OCI-LY7 (cell line): Measurements from ENCODE around the gene LANCL2. TPM values are rescaled to one million over a fixed set of nuclear protein-coding genes. Genes with fewer than 3 reads are reported as not detected.

ENCODE experiments used
- BruUV-seq: library from RNA; stranded (reverse); fragments of 400-500 nt; replicated peaks from 2 replicates; lab custom pipeline; 2021; lab: Mats Ljungman, UMichigan
- CTCF ChIA-PET: fragments of 300-600 bp; sonication (Branson Sonifier 250); formaldehyde crosslinking; loops from one replicate; lab custom pipeline; 2022; ENCODE audit warnings: antibody characterized with exemption; ENCODE audit not compliant: unreplicated experiment; lab: Charles Lee
- POLR2A ChIA-PET: fragments of 300-600 bp; sonication (Branson Sonifier 250); formaldehyde crosslinking; loops from one replicate; lab custom pipeline; 2022; ENCODE audit warnings: antibody characterized with exemption; lab: Charles Lee
- DNase-seq: peaks from one replicate; pipeline ENCODE4 v3.0.0-alpha.2; 2015; ENCODE audit warnings: low spot score
- H2AFZ ChIP-seq: fragments of 200-600 bp; sonication (generic), shearing (Covaris generic); 2 replicates; pipeline ENCODE4 v1.6.1; 2014; ENCODE audit warnings: mild to moderate bottlenecking, antibody characterized with exemption, low read length, moderate library complexity
- H3K27ac ChIP-seq: fragments of 200-600 bp; sonication (generic); 2 replicates; pipeline ENCODE4 v1.5.1; 2014; ENCODE audit warnings: mixed run types, low read depth, mild to moderate bottlenecking, moderate library complexity, low read length, inconsistent platforms; ENCODE audit not compliant: poor library complexity, severe bottlenecking
- H3K36me3 ChIP-seq: fragments of 200-600 bp; sonication (generic); 2 replicates; pipeline ENCODE4 v1.6.1; 2014; ENCODE audit warnings: mild to moderate bottlenecking, antibody characterized with exemption, low read length, moderate library complexity, mixed read lengths; ENCODE audit not compliant: insufficient read depth
- H3K4me1 ChIP-seq: fragments of 200-600 bp; sonication (generic); 2 replicates; pipeline ENCODE4 v1.5.1; 2014; ENCODE audit warnings: mild to moderate bottlenecking, low read length; ENCODE audit not compliant: insufficient read depth, poor library complexity, severe bottlenecking
- H3K4me2 ChIP-seq: fragments of 200-600 bp; sonication (generic); 2 replicates; pipeline ENCODE4 v1.6.1; 2014; ENCODE audit warnings: mild to moderate bottlenecking, low read length
- H3K4me3 ChIP-seq: fragments of 200-600 bp; sonication (generic); 2 replicates; pipeline ENCODE4 v1.5.1; 2014; ENCODE audit warnings: mild to moderate bottlenecking, low read depth, low read length; ENCODE audit not compliant: poor library complexity, severe bottlenecking
- H3K79me2 ChIP-seq: fragments of 200-600 bp; sonication (generic); 2 replicates; pipeline ENCODE4 v1.6.1; 2016; ENCODE audit warnings: low read depth, mild to moderate bottlenecking, low read length, moderate library complexity, mixed read lengths; ENCODE audit not compliant: insufficient read depth
- H3K9me2 ChIP-seq: fragments of 200-600 bp; sonication (generic); 2 replicates; pipeline ENCODE4 v1.6.1; 2016; ENCODE audit warnings: mild to moderate bottlenecking, low read length, mixed read lengths; ENCODE audit not compliant: insufficient read depth
- H3K9me3 ChIP-seq: fragments of 200-600 bp; sonication (generic); 2 replicates; pipeline ENCODE4 v1.6.1; 2014; ENCODE audit warnings: mild to moderate bottlenecking, mixed run types, low read length, mixed read lengths
- H4K20me1 ChIP-seq: fragments of 200-600 bp; sonication (generic); 2 replicates; pipeline ENCODE4 v1.6.1; 2014; ENCODE audit warnings: mild to moderate bottlenecking, antibody characterized with exemption, low read length, moderate library complexity, mixed read lengths; ENCODE audit not compliant: insufficient read depth
- EZH2phosphoT487 ChIP-seq: fragments of 200-600 bp; sonication (generic); IDR thresholded peaks from 2 replicates; pipeline ENCODE4 v1.6.1; 2018; ENCODE audit warnings: low read depth, borderline replicate concordance, mild to moderate bottlenecking, mixed run types, antibody characterized with exemption, low read length, moderate library complexity, mixed read lengths
- intact Hi-C: fragments of 100-400 bp; cut with micrococcal nuclease; formaldehyde crosslinking; loops from one replicate; pipeline ENCODE4 v1.10.0; 2022; ENCODE audit not compliant: unreplicated experiment
- total RNA-seq, 2 experiments: library from RNA; depleted of rRNA in 1 of 2; stranded (reverse); fragments of >200 nt in 1 of 2; shearing (Covaris generic) in 1 of 2; gene quantifications; 2 replicates each; pipeline ENCODE4 v1.2.3, GENCODE V29; 2014 to 2022
- TF ChIP-seq, protein P1 (sequence below): fragments of 200-600 bp; sonication (generic); conservative IDR thresholded peaks from 2 replicates; pipeline ENCODE4 v1.5.1; 2014; ENCODE audit warnings: mild to moderate bottlenecking, antibody characterized with exemption, low read length, moderate library complexity, mixed read lengths

The LANCL2 gene
- total RNA-seq, 2 experiments from 2014 or later: 6.5 to 9.5 TPM

DNA sequence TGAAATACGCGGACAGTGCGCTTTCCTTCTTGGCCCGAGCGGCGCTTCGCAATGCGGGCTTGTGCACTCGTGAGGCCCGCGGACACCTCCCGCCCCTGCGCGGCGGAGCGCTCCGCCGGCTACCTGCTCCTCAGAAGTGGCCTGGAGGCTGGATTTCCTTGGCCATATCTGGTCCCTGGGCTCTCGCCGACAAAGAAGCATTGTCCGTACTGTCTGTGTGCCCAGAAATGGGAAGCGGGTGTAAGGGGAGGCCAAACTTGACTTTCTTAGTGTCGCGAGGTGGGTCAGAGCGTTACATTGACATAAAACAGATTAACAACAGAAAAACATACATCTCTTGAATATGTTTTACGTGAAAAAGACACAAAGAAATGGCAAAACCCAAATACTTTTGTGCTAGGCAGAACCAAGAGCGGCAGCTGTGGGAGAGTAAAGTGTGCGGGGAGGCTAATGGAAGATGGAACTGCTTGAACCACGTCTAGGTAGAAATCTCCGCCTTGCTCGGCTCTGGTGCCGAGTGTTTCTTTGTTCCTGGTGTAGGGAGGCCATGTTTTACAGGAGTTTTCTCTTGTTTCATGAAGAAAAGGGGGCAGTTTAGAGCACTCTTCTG is 1.4 kb downstream of the LANCL2 start:
- Histone ChIP-seq H3K27ac (peak overlapping the region; percentile 78), H3K9me2 (no peaks in the 10 kb centered on the region), H3K9me3 (no peaks in the 10 kb centered on the region), H3K36me3 (peaks cover 4% of the 10 kb centered on the region), H4K20me1 (no peaks in the 10 kb centered on the region), H3K79me2 (peaks cover 25% of the 10 kb centered on the region), H3K4me3 (peak overlapping the region; percentile 82), H2AFZ (peak overlapping the region; percentile 88; the same call in 1 of the 2 replicates), H3K4me1 (peaks cover 19% of the 10 kb centered on the region), H3K4me2 (peak overlapping the region; percentile 94)
- intact Hi-C loops: loop anchor here (1.0 to 10.0 kb wide), 7 partner anchors 40 to 746 kb away; partner anchors contain the start of genes SEC61G and SUMF2
- peak; percentile 57 for DNase-seq
- no peak for TF ChIP-seq EZH2phosphoT487
- TF ChIP-seq, protein P1, sequence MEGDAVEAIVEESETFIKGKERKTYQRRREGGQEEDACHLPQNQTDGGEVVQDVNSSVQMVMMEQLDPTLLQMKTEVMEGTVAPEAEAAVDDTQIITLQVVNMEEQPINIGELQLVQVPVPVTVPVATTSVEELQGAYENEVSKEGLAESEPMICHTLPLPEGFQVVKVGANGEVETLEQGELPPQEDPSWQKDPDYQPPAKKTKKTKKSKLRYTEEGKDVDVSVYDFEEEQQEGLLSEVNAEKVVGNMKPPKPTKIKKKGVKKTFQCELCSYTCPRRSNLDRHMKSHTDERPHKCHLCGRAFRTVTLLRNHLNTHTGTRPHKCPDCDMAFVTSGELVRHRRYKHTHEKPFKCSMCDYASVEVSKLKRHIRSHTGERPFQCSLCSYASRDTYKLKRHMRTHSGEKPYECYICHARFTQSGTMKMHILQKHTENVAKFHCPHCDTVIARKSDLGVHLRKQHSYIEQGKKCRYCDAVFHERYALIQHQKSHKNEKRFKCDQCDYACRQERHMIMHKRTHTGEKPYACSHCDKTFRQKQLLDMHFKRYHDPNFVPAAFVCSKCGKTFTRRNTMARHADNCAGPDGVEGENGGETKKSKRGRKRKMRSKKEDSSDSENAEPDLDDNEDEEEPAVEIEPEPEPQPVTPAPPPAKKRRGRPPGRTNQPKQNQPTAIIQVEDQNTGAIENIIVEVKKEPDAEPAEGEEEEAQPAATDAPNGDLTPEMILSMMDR: no peak
- TSS peak; percentile 85 for BruUV-seq
- ChIA-PET CTCF (no interaction called here), POLR2A (interaction anchor here (1.0 to 1.8 kb wide), 4 partner anchors 10 to 166 kb away, joined by 4 to 11 read pairs (median 5); no protein-coding TSS in a partner anchor)

DNA sequence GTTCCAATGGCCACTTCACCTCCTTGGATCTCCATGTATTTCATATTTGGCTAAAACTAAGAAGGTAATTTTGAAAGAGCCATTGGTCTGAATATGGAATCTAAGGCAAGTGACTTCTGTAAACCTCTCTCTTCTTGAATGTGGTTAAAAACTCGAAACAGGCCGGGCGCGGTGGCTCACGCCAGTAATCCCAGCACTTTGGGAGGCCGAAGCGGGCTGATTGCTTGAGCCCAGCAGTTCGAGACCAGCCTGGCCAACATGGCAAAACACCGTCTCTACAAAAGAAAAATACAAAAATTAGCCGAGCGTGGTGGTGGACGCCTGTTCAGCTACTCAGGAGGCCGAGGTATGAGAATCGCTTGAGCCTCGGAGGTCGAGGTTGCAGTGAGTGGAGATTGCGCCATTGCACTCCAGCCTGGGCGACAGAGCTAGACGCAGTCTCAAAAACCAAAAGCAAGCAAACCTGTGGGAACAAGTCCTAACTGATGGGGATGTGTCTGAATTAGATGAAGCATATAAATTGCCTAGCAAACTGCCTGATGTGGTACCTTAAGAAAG is 2.2 kb downstream of the LANCL2 start:
- no peaks in the 10 kb centered on the region for H3K9me2 ChIP-seq
- no peak overlapping the region; the same call in 1 of the 2 replicates for H2AFZ ChIP-seq
- H3K4me1 ChIP-seq: peaks cover 19% of the 10 kb centered on the region
- peak overlapping the region; percentile 94 for H3K4me2 ChIP-seq
- peak overlapping the region; percentile 82 for H3K4me3 ChIP-seq
- ChIA-PET POLR2A (no interaction called here), CTCF (no interaction called here)
- H3K79me2 ChIP-seq: peaks cover 25% of the 10 kb centered on the region
- intact Hi-C loops: loop anchor here (2.0 to 10.0 kb wide), 6 partner anchors 85 to 745 kb away; partner anchors contain the start of genes SEC61G and SUMF2
- no peak for DNase-seq
- BruUV-seq: no TSS peak
- no peaks in the 10 kb centered on the region for H4K20me1 ChIP-seq
- TF ChIP-seq, protein P1: no peak
- TF ChIP-seq EZH2phosphoT487: no peak
- H3K36me3 ChIP-seq: peaks cover 4% of the 10 kb centered on the region
- H3K9me3 ChIP-seq: no peaks in the 10 kb centered on the region
- H3K27ac ChIP-seq: peak overlapping the region; percentile 78
